HG02870 (cell line): ENCODE results near the gene MBOAT7.
A peak's percentile ranks its signal among the peaks of the same experiment; 100 is the strongest.
"Not testable (repeated sequence)": the region's sequence is repeated elsewhere in the genome, so short reads cannot be mapped to it uniquely, and the experiment has no call there.

Source experiments
- ATAC-seq: cut with Tn5 transposase; IDR thresholded peaks from one replicate; pipeline ENCODE4 v1.9.1; 2021; ENCODE audit warnings: mild to moderate bottlenecking, moderate library complexity; ENCODE audit not compliant: unreplicated experiment

MBOAT7 gene

DNA sequence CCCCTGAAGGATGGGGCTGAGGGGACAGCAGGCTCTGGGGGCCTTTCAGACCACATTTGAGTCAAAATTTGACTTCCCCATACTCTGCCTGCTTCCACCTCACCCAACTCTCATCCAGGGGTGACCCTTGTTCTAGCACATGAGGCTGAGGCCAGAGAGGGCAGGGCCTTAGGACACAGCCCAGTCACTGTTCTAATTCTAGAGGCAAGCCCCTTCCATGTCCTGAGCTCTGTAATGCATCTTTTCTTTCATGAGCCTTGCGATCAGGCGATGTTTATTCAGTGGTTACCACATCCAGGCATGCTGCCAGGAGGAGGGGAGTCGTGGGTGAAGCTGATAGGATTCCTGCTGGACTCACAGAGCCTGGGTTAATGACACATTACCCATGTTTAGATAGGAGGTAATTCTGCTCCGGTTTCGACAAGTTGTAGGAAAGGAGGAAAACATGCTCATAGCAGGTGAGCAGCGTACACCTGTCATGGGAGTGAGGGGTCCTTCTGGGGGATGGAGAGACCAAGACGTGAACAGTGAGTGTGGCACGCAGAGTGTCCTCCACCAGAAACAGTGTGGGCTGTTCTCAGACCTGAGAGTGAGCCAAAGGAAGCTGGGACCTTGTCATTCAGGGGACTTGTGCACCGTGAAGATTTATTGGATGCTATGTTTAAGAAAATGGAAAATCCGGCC, 20.6 kb upstream of the MBOAT7 start:
- ATAC-seq, result no peak

DNA sequence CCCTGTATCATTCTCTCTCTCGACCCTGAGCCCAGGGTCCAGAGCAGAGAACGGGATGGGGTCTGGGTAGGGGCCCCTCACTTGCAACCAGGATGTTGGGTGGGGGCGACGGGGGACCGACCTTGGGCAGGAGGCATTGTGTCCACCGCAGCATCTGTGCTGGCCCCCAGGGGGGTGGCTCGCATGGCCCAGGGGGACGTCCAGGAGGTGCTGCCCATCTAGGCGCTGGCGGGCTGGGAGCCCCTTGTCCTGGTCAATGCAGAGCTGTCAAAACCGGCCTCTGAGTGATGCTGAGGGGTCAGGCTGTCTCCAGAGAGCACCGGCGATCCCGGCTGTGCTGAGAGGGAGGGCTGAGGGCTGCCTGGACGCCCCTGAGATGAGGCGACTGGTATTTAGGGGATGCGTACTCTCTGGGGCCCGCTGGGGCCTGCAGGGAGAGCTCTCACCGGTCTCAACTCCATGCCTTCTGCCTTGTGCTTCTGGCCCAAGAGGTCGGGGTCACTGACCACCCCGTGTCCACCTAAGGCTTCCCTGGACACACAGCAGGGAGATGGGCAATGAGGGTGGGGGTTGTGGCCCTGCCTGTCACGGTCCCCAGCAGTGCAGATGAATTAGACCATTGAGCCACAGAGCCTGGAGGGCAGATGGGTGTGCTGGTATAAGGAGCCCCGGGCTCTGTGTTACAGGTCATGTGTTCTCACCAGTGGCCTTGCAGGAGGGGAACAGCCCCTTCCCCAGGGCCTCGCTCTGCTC, 19.9 kb upstream of the MBOAT7 start:
- ATAC-seq, result no peak

DNA sequence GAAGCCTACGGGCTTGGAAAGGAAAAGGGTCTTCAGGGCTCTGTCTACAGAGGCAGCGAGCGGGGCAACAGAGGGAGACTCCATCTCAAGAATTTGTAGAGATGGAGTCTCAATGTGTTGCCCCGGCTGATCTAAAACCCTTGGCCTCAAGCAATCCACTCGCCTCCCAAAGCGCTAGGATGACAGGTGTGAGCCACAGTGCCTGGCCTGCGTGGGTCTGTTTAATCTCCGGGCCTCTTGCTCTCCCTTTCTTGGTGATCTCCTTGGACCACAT, 19.3 kb upstream of the MBOAT7 start:
- ATAC-seq, result no peak

DNA sequence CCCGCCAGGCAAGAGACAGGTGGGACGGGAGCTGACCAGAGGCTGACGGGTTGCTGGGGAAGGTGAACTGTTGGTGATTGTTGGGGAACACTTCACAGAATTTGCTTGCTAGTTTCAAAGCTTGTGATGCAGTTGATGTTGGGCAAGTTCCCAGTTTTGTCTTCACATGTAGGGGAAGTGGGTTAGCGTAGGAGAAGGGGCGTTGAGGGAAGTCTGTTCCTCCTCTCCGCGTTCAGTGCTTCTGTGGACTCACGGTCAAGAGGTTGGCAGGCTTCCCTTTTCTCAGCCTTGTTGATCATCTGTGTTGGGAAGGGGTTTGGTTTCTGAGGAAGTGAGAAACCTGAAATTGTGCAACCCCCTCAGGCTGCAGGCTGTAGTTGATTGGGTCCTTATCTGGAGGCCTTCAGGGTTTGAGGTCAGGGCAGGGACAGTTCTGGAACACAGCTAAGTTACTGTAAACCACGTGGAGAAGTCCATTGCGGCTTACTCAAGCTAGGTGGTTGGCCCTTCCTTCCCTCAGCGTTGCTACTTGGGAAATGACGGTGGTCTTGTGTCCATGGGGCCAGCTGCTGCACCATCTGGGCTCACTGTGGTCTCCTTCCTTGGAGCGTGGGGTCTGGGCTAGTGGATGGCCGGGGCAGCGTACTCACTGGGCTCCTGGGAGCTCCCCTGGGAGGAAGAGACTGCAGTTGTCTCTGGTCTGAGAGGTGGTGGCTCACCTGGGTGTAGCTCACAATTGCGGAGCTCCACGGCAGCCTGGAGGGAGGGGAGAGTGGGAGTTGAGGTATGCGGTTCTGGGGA, 18.8 kb upstream of the MBOAT7 start:
- peak; percentile 46 for ATAC-seq

GRCh38 chr19:54207676-54207982, 18.2 kb upstream of the MBOAT7 start:
- ATAC-seq, result no peak

GRCh38 chr19:54207193-54207592, 17.8 kb upstream of the MBOAT7 start:
- ATAC-seq, result not testable (repeated sequence)

- no peak for ATAC-seq
These were observed 17.4 kb upstream of the MBOAT7 start for GRCh38 chr19:54206831-54207177.

DNA sequence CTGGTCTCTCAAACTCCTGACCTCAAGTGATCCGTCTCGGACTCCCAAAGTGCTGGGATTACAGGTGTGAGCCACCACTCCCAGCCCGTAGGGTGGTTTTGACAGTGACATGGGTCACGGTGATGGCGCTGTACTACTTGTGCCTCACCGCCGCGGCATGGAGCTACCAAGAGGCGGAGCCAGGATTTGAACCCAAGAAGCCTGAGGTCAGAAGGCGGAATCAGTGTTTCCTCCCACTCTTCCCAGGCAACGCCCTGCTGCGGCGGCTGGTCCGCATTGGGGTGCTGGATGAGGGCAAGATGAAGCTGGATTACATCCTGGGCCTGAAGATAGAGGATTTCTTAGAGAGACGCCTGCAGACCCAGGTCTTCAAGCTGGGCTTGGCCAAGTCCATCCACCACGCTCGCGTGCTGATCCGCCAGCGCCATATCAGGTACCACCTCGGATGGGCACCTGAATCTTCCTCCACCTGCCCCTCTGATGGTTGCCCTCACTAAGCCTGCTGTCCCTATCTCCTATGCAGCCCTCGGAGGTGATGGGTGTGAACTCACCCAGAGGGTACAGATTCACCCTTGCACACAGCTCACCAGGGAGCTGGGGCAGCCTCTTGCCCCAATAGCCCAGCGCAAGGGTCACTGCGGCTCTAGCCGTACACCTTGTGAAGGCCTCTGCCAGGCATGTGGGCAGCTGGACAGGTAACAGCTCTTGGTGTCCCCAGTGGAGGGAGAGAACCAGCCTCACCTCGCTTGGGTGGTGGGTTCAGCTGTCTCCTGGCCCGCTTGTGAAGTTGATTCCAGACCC, 16.9 kb upstream of the MBOAT7 start:
- ATAC-seq, result no peak

GRCh38 chr19:54204767-54205468, 15.5 kb upstream of the MBOAT7 start:
- ATAC-seq, result no peak

- ATAC-seq, result no peak
These were observed 13.8 kb upstream of the MBOAT7 start for GRCh38 chr19:54203151-54203611.

DNA sequence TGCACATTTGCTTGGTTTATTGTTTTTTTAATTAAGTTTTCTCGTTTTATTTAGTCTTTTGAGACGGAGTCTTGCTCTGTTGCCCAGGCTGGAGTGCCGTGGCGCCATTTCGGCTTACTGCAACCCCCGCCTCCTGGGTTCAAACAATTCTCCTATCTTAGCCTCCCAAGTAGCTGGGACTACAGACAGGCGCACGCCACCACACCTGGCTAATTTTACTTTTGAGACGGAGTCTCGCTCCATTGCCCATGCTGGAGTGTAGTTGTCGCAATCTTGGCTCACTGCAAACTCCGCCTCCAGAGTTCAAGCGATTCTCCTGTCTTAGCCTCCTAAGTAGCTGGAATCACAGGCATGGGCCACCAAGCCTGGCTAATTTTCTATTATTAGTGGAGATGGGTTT, 12.6 kb upstream of the MBOAT7 start:
- ATAC-seq, result no peak

DNA sequence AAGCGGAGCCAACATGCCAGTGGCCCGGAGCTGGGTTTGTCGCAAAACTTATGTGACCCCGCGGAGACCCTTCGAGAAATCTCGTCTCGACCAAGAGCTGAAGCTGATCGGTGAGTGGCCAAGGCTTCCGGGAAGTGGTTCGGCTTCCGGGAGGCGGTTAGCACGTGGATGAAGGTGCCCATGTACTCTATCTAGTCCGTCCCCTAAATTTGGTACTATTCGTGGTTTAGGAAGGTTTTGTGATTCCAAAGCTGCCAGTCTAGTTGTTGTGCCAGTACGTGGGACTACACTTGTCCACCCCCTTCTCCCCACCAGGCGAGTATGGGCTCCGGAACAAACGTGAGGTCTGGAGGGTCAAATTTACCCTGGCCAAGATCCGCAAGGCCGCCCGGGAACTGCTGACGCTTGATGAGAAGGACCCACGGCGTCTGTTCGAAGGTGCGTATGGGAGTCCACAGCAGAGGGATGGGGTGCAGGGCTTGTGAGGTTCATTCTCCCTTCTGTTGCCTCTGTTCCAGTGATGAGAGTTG, 11.9 kb upstream of the MBOAT7 start:
- no peak for ATAC-seq

GRCh38 chr19:54199401-54199800, 10.0 kb upstream of the MBOAT7 start:
- ATAC-seq, result no peak

GRCh38 chr19:54197121-54197520, 7.7 kb upstream of the MBOAT7 start:
- ATAC-seq, result no peak

DNA sequence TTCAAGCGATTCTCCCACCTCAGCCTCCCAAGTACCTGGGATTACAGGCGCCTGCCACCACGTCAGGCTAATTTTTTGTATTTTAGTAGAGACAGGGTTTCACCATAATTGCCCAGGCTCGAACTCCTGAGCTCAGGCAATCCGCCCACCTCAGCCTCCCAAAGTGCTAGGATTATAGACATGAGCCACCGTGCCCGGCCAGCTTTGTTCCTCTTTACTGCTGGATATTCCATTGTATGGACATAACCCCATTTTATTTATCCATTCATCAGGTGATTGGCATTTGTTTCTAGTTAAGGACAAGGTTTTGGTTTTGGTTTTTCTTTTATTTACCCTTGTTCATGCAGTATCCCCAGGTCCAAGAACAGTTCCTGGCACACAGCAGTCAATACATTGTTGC, 7.2 kb upstream of the MBOAT7 start:
- ATAC-seq, result no peak

DNA sequence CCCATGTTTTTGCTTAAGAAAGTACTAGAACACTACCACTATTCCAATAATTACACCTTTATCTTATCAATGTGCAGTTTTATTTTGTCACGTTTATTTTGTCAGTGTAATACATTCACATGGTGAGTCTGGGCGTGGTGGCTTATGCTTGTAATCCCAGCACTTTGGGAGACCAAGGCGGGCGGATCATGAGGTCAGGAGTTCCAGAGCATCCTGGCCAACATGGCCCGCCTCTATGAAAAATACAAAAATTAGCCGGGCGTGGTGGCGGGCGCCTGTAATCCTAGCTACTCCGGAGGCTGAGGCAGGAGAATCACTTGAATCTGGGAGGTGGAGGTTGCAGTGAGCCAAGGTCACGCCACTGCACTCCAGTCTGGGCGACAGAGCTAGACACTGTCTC, 5.1 kb upstream of the MBOAT7 start:
- not testable (repeated sequence) for ATAC-seq

- ATAC-seq, result no peak
These were observed 3.6 kb upstream of the MBOAT7 start for GRCh38 chr19:54193011-54193410.

- no peak for ATAC-seq
These were observed 2.6 kb upstream of the MBOAT7 start for GRCh38 chr19:54191811-54192453.

- peak; percentile 21 for ATAC-seq
These were observed 1.8 kb upstream of the MBOAT7 start, which contains the start of gene TSEN34 for GRCh38 chr19:54191011-54191810. Gene TSEN34 (plus strand): TSS chr19:54191308. CDS start chr19:54191365, 57 bp downstream.
